Esophagus muscularis mucosa (tissue), 4 donors: Measurements from ENCODE around the gene SH2D3C.
"Not testable (repeated sequence)": the region's sequence is repeated elsewhere in the genome, so short reads cannot be mapped to it uniquely, and the experiment has no call there.

Experiments
- EP300 ChIP-seq: sonication (generic); formaldehyde crosslinking; IDR thresholded peaks from one replicate; pipeline ENCODE4 v1.6.1; 2017; ENCODE audit warnings: antibody characterized with exemption
- POLR2A ChIP-seq: fragments of 450-650 bp; IDR thresholded peaks from one replicate; pipeline ENCODE4 v1.6.1; 2017; ENCODE audit warnings: antibody characterized with exemption, moderate library complexity, mild to moderate bottlenecking, low read depth
- POLR2AphosphoS5 ChIP-seq, 2 donors: sonication (generic); formaldehyde crosslinking; IDR thresholded peaks; one replicate each; pipeline ENCODE4 v1.6.1; 2017; ENCODE audit warnings: antibody characterized with exemption in 2 of 2
- TF ChIP-seq, protein P1 (sequence below), 3 experiments: fragments of 200-600 bp in 2 of 3; fragments of 450-650 bp in 1 of 3; sonication (generic) in 2 of 3; IDR thresholded peaks; one replicate each; pipeline ENCODE4 v1.5.1; 2017 to 2019; ENCODE audit warnings: antibody characterized with exemption in 3 of 3, mild to moderate bottlenecking in 2 of 3, moderate library complexity in 1 of 3

- TF ChIP-seq, protein P1, sequence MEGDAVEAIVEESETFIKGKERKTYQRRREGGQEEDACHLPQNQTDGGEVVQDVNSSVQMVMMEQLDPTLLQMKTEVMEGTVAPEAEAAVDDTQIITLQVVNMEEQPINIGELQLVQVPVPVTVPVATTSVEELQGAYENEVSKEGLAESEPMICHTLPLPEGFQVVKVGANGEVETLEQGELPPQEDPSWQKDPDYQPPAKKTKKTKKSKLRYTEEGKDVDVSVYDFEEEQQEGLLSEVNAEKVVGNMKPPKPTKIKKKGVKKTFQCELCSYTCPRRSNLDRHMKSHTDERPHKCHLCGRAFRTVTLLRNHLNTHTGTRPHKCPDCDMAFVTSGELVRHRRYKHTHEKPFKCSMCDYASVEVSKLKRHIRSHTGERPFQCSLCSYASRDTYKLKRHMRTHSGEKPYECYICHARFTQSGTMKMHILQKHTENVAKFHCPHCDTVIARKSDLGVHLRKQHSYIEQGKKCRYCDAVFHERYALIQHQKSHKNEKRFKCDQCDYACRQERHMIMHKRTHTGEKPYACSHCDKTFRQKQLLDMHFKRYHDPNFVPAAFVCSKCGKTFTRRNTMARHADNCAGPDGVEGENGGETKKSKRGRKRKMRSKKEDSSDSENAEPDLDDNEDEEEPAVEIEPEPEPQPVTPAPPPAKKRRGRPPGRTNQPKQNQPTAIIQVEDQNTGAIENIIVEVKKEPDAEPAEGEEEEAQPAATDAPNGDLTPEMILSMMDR (IDR thresholded peaks at IDR 0.05) = not testable (repeated sequence)
- not testable (repeated sequence) for TF ChIP-seq POLR2A; EP300; POLR2AphosphoS5 (IDR thresholded peaks at IDR 0.05)
These were observed 21.7 kb downstream of the SH2D3C start for GRCh38 chr9:127756776-127757175.
